NCI-H2029 treated with DMSO at 0.1 percent for 48 hours (cell line): Measurements from ENCODE around the gene STK32C.
"Not testable (repeated sequence)": the region's sequence is repeated elsewhere in the genome, so short reads cannot be mapped to it uniquely, and the experiment has no call there.

ENCODE experiments used
- DNase-seq: peaks from one replicate; lab custom pipeline; 2025; lab: John Stamatoyannopoulos, UW

The STK32C gene

GRCh38 chr10:132302421-132303310 is 5.1 kb downstream of the STK32C start:
- no peak for DNase-seq

GRCh38 chr10:132301371-132302330 is 6.1 kb downstream of the STK32C start:
- no peak for DNase-seq

GRCh38 chr10:132300582-132300981 is 7.2 kb downstream of the STK32C start:
- DNase-seq, result no peak

GRCh38 chr10:132299371-132300336 is 8.1 kb downstream of the STK32C start:
- no peak for DNase-seq

- DNase-seq, result no peak
Measured at GRCh38 chr10:132298038-132298881, 9.5 kb downstream of the STK32C start.

- no peak for DNase-seq
Measured at GRCh38 chr10:132297526-132297925, 10.2 kb downstream of the STK32C start.

GRCh38 chr10:132296666-132297443 is 10.9 kb downstream of the STK32C start:
- no peak for DNase-seq

- DNase-seq, result not testable (repeated sequence)
Measured at GRCh38 chr10:132295481-132295880, 12.3 kb downstream of the STK32C start.

GRCh38 chr10:132294561-132295318 is 13.0 kb downstream of the STK32C start:
- DNase-seq, result no peak

GRCh38 chr10:132293813-132294520 is 13.8 kb downstream of the STK32C start:
- DNase-seq, result no peak

- DNase-seq, result no peak
Measured at GRCh38 chr10:132293201-132293812, 14.4 kb downstream of the STK32C start.

GRCh38 chr10:132292287-132293200 is 15.2 kb downstream of the STK32C start:
- DNase-seq, result no peak

- DNase-seq, result no peak
Measured at GRCh38 chr10:132291826-132292225, 15.9 kb downstream of the STK32C start.

- no peak for DNase-seq
Measured at GRCh38 chr10:132290631-132291030, 17.1 kb downstream of the STK32C start.

- no peak for DNase-seq
Measured at GRCh38 chr10:132289439-132289838, 18.3 kb downstream of the STK32C start.

- DNase-seq, result no peak
Measured at GRCh38 chr10:132283604-132284382, 24.0 kb downstream of the STK32C start.
